Loucy (cell line): Measurements from ENCODE around the gene ZP3.

Source experiments
- CTCF ChIP-seq: fragments of 200-600 bp; sonication (generic); conservative IDR thresholded peaks from 2 replicates; pipeline ENCODE4 v1.5.1; 2014; ENCODE audit warnings: mild to moderate bottlenecking, antibody characterized with exemption, low read length
- EZH2phosphoT487 ChIP-seq: fragments of 200-600 bp; IDR thresholded peaks from 2 replicates; pipeline ENCODE4 v1.6.1; 2018; ENCODE audit warnings: antibody characterized with exemption, mild to moderate bottlenecking, moderate library complexity, borderline replicate concordance

- TF ChIP-seq CTCF (no peak), EZH2phosphoT487 (no peak)
Observed at GRCh38 chr7:76424413-76425111, at the start of gene ZP3.
